Heart left ventricle (tissue), 16 donors: ENCODE data around the gene TPX2. TPM values are rescaled to one million over a fixed set of nuclear protein-coding genes. Genes with fewer than 3 reads are reported as not detected.

Experiments used
- ATAC-seq, 4 donors: fragments of 200-7000 bp; cut with Tn5 transposase; one replicate each; pipeline ENCODE4 v1.9.1; 2020 to 2022; ENCODE audit warnings: moderate library complexity in 4 of 4, mild to moderate bottlenecking in 3 of 4, moderate number of reproducible peaks in 1 of 4
- DNase-seq, 5 donors: peaks; one replicate each; pipeline ENCODE4 v3.0.0-alpha.2; 2020
- H3K27ac ChIP-seq, 12 donors: fragments of 200-600 bp; sonication (generic) in 4 of 12; one replicate each; pipeline versions ENCODE4 v1.5.0 to v1.8.0; 2016 to 2022; ENCODE audit warnings: mild to moderate bottlenecking in 2 of 12
- H3K27me3 ChIP-seq, 9 donors: fragments of 200-600 bp; sonication (generic) in 2 of 9; one replicate each; pipeline versions ENCODE4 v1.5.1 to v1.8.0; 2016 to 2022; ENCODE audit warnings: mild to moderate bottlenecking in 3 of 9
- H3K36me3 ChIP-seq, 9 donors: fragments of 200-600 bp; sonication (generic) in 2 of 9; one replicate each; pipeline versions ENCODE4 v1.5.0 to v1.8.0; 2018 to 2022; ENCODE audit warnings: mild to moderate bottlenecking in 2 of 9
- H3K4me1 ChIP-seq, 12 donors: fragments of 200-600 bp; sonication (generic) in 4 of 12; one replicate each; pipeline versions ENCODE4 v1.5.0 to v1.8.0; 2016 to 2022; ENCODE audit warnings: mild to moderate bottlenecking in 3 of 12
- H3K4me3 ChIP-seq, 12 donors: fragments of 200-600 bp; sonication (generic) in 4 of 12; one replicate each; pipeline versions ENCODE4 v1.5.0 to v1.8.0; 2017 to 2022; ENCODE audit warnings: mild to moderate bottlenecking in 9 of 12, moderate library complexity in 4 of 12
- H3K9me3 ChIP-seq, 12 donors: fragments of 200-600 bp; sonication (generic) in 4 of 12; one replicate each; pipeline versions ENCODE4 v1.5.0 to v1.8.0; 2016 to 2022; ENCODE audit warnings: mild to moderate bottlenecking in 1 of 12
- POLR2A ChIP-seq, 2 donors: fragments of 450-650 bp; IDR thresholded peaks; one replicate each; pipeline ENCODE4 v1.6.1; 2017; ENCODE audit warnings: antibody characterized with exemption in 2 of 2, mild to moderate bottlenecking in 2 of 2, moderate library complexity in 2 of 2
- WGBS, 4 donors: extraction: QIAGEN DNeasy Blood & Tissue Kit in 2 of 4; methylation state at CpG; one replicate each; pipeline versions ENCODE4 v1.1.5 to v1.1.7; 2013 to 2018; 5-methylcytosine and 5-hydroxymethylcytosine counted together
- intact Hi-C, 10 donors: fragments of 100-400 bp; cut with DNase I; formaldehyde crosslinking; loops; one replicate each; pipeline versions ENCODE4 v1.11.1 to v1.14.2; 2022
- polyA plus RNA-seq, 2 donors: library from polyadenylated mRNA; stranded (reverse); fragments of 200-250 nt; gene quantifications; one replicate each; pipeline ENCODE4 v1.2.3, GENCODE V29; 2013
- total RNA-seq, 9 donors: library from RNA; depleted of rRNA in 2 of 9; stranded (reverse); fragments of >200 nt in 2 of 9; fragmentation: NEBNext Ultra II Directional in 3 of 9; extraction: Animal tissue kit (Norgen Biotek cat#: 25700) in 3 of 9; gene quantifications; one replicate each; pipeline versions ENCODE4 v1.1.0 to v1.2.4, GENCODE V29; 2016 to 2023
- TF ChIP-seq, protein P1 (sequence below), 12 donors: fragments of 200-600 bp; sonication (generic) in 4 of 12; IDR thresholded peaks; one replicate each; pipeline versions ENCODE4 v1.5.0 to v1.8.0; 2018 to 2022; ENCODE audit warnings: antibody characterized with exemption in 12 of 12, mild to moderate bottlenecking in 5 of 12
- donor health status: ischemic (EF 13 %, LVEDD 7.1; RV severe dilation, severe dysfunction).
- donor health status: healthy with polysubstance abuse.
- donor health status: DM: no; HTN: yes; CAD: no.
- donor health status: DM: no; HTN: no; CAD: no.
- donor health status: ischemic (EF 25% LVEDD 6.9; RV normal size, moderate dysfunction).
- donor health status: ischemic (EF 25% LVEDD 5.7; RV mildly dilated, moderate dysfunction).
- donor health status: healthy.
- donor health status: DM: yes; HTN: yes; CAD: no.
- donor health status: ischemic (EF 35%, LVEDD 5.7; RV mildly dilated, moderate dysfunction).
- donor health status: nonischemic (EF 11% LVEDD 7.7; RV severe dilation, severe dysfunction).
- donor health status: DM: yes; HTN: yes; CAD: no.
- donor health status: PGD.
- donor health status: ischemic (EF 29% LVEDD 5.4; RV normal size, mild dysfunction).
- donor health status: nonischemic (EF 23%, LVEDD 6.1; RV moderate dilation, normal function).

The TPX2 gene
- total and polyA plus RNA-seq, 11 donors = 0.04 to 15.2 (median 0.77) TPM

DNA sequence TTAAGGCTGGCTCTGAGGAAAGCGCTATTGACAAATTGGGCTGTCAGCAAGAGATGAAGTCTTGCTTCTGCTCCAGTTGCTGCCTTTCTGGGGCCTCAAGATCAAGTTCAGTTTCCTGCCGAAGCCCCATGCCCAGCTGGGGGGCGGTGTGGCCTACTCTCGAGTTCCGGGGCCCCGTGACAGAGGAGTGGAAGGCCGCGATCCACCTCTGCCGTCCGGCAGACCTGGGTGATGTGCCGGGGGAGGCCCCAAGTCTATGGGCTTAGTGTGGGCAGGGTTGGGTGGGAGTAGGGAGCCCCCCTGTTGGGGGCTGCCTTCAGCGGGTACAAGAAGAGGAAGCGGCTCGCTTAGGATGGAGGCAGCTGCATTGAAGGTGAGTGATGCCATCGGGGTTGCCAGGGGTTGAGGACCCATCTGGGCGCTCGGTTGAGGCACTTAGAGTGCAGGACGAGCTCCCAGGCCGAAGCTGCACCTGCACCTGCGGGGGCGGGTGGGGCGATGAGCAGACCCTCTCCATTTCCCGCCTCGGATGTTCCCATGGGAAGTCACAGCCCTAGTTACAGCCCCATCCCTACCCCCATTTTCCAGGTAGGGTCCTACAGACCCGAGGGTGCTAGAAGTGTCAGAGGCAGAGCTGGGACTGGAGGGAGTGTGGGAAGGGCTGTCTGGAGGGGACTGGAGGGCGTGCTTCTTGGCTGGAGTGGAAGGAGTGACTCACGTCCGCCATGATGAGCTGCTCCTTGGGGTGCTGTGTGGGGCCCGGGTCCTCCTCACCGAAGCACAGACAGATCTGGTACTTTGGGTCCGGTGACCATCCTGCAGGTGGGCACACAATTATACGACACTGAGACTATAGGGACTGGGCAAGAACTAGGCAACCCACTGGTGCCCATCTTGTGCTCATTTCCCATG lies 109.3 kb downstream of the TPX2 start:
- Histone ChIP-seq H3K27ac (no peak overlapping the region), H3K27me3 (peaks cover 0 to 43% (median 19%) of the 10 kb centered on the region in 9 donors), H3K36me3 (no peaks in the 10 kb centered on the region), H3K4me3 (no peak overlapping the region), H3K9me3 (no peaks in the 10 kb centered on the region), H3K4me1 (peaks cover 0 to 26% (median 3%) of the 10 kb centered on the region in 12 donors)
- ATAC-seq = no peak
- 86 to 90% (median 89%) methylated on average over 24 to 32 of the region's 32 CpGs for WGBS, 4 donors
- TF ChIP-seq POLR2A (IDR thresholded peaks at IDR 0.05) = no peak
- TF ChIP-seq, protein P1, sequence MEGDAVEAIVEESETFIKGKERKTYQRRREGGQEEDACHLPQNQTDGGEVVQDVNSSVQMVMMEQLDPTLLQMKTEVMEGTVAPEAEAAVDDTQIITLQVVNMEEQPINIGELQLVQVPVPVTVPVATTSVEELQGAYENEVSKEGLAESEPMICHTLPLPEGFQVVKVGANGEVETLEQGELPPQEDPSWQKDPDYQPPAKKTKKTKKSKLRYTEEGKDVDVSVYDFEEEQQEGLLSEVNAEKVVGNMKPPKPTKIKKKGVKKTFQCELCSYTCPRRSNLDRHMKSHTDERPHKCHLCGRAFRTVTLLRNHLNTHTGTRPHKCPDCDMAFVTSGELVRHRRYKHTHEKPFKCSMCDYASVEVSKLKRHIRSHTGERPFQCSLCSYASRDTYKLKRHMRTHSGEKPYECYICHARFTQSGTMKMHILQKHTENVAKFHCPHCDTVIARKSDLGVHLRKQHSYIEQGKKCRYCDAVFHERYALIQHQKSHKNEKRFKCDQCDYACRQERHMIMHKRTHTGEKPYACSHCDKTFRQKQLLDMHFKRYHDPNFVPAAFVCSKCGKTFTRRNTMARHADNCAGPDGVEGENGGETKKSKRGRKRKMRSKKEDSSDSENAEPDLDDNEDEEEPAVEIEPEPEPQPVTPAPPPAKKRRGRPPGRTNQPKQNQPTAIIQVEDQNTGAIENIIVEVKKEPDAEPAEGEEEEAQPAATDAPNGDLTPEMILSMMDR (IDR thresholded peaks at IDR 0.05) = no peak
- intact Hi-C loops = no loop called here
- no peak for DNase-seq

DNA sequence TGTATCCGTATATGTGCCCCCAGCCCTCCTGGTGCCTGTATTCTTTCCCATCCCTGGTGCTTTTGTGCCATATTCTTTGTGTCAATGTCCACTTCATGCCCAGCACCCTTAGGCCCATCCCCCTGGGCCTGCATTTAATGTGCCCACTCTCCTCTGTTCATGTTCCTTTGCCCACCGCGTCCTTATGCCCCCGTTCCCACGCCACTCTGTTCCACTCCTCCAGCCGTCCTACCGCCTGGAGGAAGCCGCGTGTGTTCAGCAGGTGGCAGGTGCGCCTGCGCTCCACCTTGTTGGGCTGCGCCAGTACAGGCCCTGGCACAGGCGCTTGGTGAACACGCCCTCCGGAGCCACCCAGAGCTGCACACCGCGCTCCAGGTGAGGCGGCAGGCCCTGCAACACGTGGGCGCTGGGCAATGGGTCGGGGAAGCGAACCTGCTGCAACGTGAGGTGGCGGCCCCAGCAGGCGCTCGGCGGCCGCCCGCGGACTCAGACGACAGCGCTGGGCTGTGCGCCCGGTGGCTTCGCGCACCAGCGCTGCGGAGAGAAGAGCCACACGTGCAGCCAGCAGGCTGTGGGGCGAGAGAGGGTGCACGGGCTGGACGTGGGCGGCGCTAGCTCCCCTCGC lies 110.3 kb downstream of the TPX2 start:
- Histone ChIP-seq H3K27me3 (peaks cover 0 to 53% (median 19%) of the 10 kb centered on the region in 9 donors), H3K9me3 (no peaks in the 10 kb centered on the region), H3K4me3 (no peak overlapping the region), H3K27ac (no peak overlapping the region), H3K4me1 (peaks cover 0 to 20% (median 2%) of the 10 kb centered on the region in 12 donors), H3K36me3 (no peaks in the 10 kb centered on the region)
- 24 to 33% (median 30%) methylated on average over 35 to 45 of the region's 45 CpGs for WGBS, 4 donors
- no peak for TF ChIP-seq POLR2A (IDR thresholded peaks at IDR 0.05)
- TF ChIP-seq, protein P1 (IDR thresholded peaks at IDR 0.05) = no peak
- ATAC-seq = peak in 1 of 4 donors; percentile 19
- no peak for DNase-seq
- intact Hi-C loops = no loop called here

Other genes with a start within 250 kb of the TPX2 start
- 100 to 1,000 TPM in 1 of 9 donors, 10 to 100 TPM in 8; 22.3 to 110 (median 39.8) TPM for gene HM13, start 224.8 kb upstream of the TPX2 start, total RNA-seq
- 100 to 1,000 TPM in 1 of 2 donors, 10 to 100 TPM in 1; 41.0 to 119 TPM for gene HM13, start 224.8 kb upstream of the TPX2 start, polyA plus RNA-seq
- 100 to 1,000 TPM in 6 of 9 donors, 10 to 100 TPM in 3; 72.4 to 619 (median 112) TPM for gene ID1, start 134.0 kb upstream of the TPX2 start, total RNA-seq
- gene ID1, start 134.0 kb upstream of the TPX2 start, polyA plus RNA-seq = 100 to 1,000 TPM; 140 to 327 TPM
- gene COX4I2, start 101.4 kb upstream of the TPX2 start, total RNA-seq = 10 to 100 TPM in 5 of 9 donors, 1 to 10 TPM in 4; 5.7 to 29.4 (median 10.6) TPM
- 10 to 100 TPM; 13.6 to 42.8 TPM for gene COX4I2, start 101.4 kb upstream of the TPX2 start, polyA plus RNA-seq
- gene BCL2L1, start 16.4 kb upstream of the TPX2 start, total RNA-seq = 100 to 1,000 TPM in 1 of 9 donors, 10 to 100 TPM in 8; 32.2 to 176 (median 62.6) TPM
- 100 to 1,000 TPM in 1 of 2 donors, 10 to 100 TPM in 1; 43.1 to 217 TPM for gene BCL2L1, start 16.4 kb upstream of the TPX2 start, polyA plus RNA-seq
- gene MYLK2, start 80.1 kb downstream of the TPX2 start, total RNA-seq = under 1 TPM in 8 of 9 donors, not detected in 1; 0.10 to 0.76 (median 0.17) TPM
- gene MYLK2, start 80.1 kb downstream of the TPX2 start, polyA plus RNA-seq = under 1 TPM; 0.15 to 0.23 TPM
- gene FOXS1, start 106.3 kb downstream of the TPX2 start, total RNA-seq = 1 to 10 TPM; 1.9 to 6.0 (median 3.7) TPM
- gene FOXS1, start 106.3 kb downstream of the TPX2 start, polyA plus RNA-seq = 1 to 10 TPM; 2.5 to 4.9 TPM
- gene DUSP15, start 131.2 kb downstream of the TPX2 start, total RNA-seq = 1 to 10 TPM; 1.0 to 7.4 (median 3.0) TPM
- 1 to 10 TPM in 1 of 2 donors, under 1 TPM in 1; 0.68 to 5.4 TPM for gene DUSP15, start 131.2 kb downstream of the TPX2 start, polyA plus RNA-seq
- gene TTLL9, start 131.3 kb downstream of the TPX2 start, total RNA-seq = not detected
- gene TTLL9, start 131.3 kb downstream of the TPX2 start, polyA plus RNA-seq = not detected
- 10 to 100 TPM in 1 of 9 donors, 1 to 10 TPM in 8; 5.2 to 10.7 (median 7.3) TPM for gene PDRG1, start 212.8 kb downstream of the TPX2 start, total RNA-seq
- 10 to 100 TPM in 1 of 2 donors, 1 to 10 TPM in 1; 8.8 to 15.2 TPM for gene PDRG1, start 212.8 kb downstream of the TPX2 start, polyA plus RNA-seq
- gene XKR7, start 228.9 kb downstream of the TPX2 start, total RNA-seq = not detected
- gene XKR7, start 228.9 kb downstream of the TPX2 start, polyA plus RNA-seq = not detected